IPS-18a (cell line): ENCODE results near the gene BSN.

ENCODE experiments used
- H3K27ac ChIP-seq: one replicate; pipeline ENCODE4 v1.5.1; 2013; ENCODE audit warnings: low read length
- H3K27me3 ChIP-seq: one replicate; pipeline ENCODE4 v1.6.1; 2013; ENCODE audit warnings: mild to moderate bottlenecking, low read length; ENCODE audit not compliant: control insufficient read depth, insufficient read depth
- H3K36me3 ChIP-seq: one replicate; pipeline ENCODE4 v1.6.1; 2013; ENCODE audit warnings: low read depth, low read length; ENCODE audit not compliant: control insufficient read depth
- H3K4me1 ChIP-seq: one replicate; pipeline ENCODE4 v1.6.1; 2013; ENCODE audit warnings: low read depth, low read length; ENCODE audit not compliant: control insufficient read depth
- H3K4me3 ChIP-seq: one replicate; pipeline ENCODE4 v1.5.1; 2013; ENCODE audit warnings: low read length
- H3K9ac ChIP-seq: one replicate; pipeline ENCODE4 v1.6.1; 2013; ENCODE audit warnings: mild to moderate bottlenecking, low read length, moderate library complexity
- H3K9me3 ChIP-seq: one replicate; pipeline ENCODE4 v1.6.1; 2013; ENCODE audit warnings: low read depth, low read length; ENCODE audit not compliant: control insufficient read depth

The BSN gene

GRCh38 chr3:49553692-49554632 lies at the start of gene BSN:
Gene BSN, plus strand, starts transcription at chr3:49554477. Its CDS starts 126 bp downstream, at chr3:49554603.
- Histone ChIP-seq H3K9ac (peak within 1 kb of the TSS; percentile 78), H3K36me3 (no peaks in the 10 kb centered on the region), H3K27me3 (peaks cover 14% of the 10 kb centered on the region), H3K27ac (no peak within 1 kb of the TSS), H3K4me3 (peak within 1 kb of the TSS; percentile 95), H3K4me1 (peaks cover 11% of the 10 kb centered on the region), H3K9me3 (no peaks in the 10 kb centered on the region)

- H3K9me3 ChIP-seq = no peaks in the 10 kb centered on the region
- no peaks in the 10 kb centered on the region for H3K27me3 ChIP-seq
- no peak overlapping the region for H3K4me3 ChIP-seq
- H3K36me3 ChIP-seq = peaks cover 17% of the 10 kb centered on the region
- no peak overlapping the region for H3K27ac ChIP-seq
- no peaks in the 10 kb centered on the region for H3K4me1 ChIP-seq
- no peak overlapping the region for H3K9ac ChIP-seq
Measured at GRCh38 chr3:49506906-49507305, 47.4 kb upstream of the BSN start.

- H3K9ac ChIP-seq = no peak overlapping the region
- no peak overlapping the region for H3K27ac ChIP-seq
- no peaks in the 10 kb centered on the region for H3K27me3 ChIP-seq
- H3K4me1 ChIP-seq = no peaks in the 10 kb centered on the region
- peaks cover 28% of the 10 kb centered on the region for H3K36me3 ChIP-seq
- no peak overlapping the region for H3K4me3 ChIP-seq
- H3K9me3 ChIP-seq = no peaks in the 10 kb centered on the region
Measured at GRCh38 chr3:49509028-49509561, 45.2 kb upstream of the BSN start.

- Histone ChIP-seq H3K27ac (no peak overlapping the region), H3K36me3 (peaks cover 28% of the 10 kb centered on the region), H3K9ac (no peak overlapping the region), H3K4me1 (no peaks in the 10 kb centered on the region), H3K27me3 (no peaks in the 10 kb centered on the region), H3K9me3 (no peaks in the 10 kb centered on the region), H3K4me3 (no peak overlapping the region)
Measured at GRCh38 chr3:49511639-49512038, 42.6 kb upstream of the BSN start.

- Histone ChIP-seq H3K27me3 (no peaks in the 10 kb centered on the region), H3K4me1 (no peaks in the 10 kb centered on the region), H3K9me3 (no peaks in the 10 kb centered on the region), H3K9ac (no peak overlapping the region), H3K4me3 (no peak overlapping the region), H3K27ac (no peak overlapping the region), H3K36me3 (peaks cover 36% of the 10 kb centered on the region)
Measured at GRCh38 chr3:49512781-49513355, 41.4 kb upstream of the BSN start.

GRCh38 chr3:49513494-49514124 lies 40.7 kb upstream of the BSN start:
- no peak overlapping the region for H3K9ac ChIP-seq
- no peak overlapping the region for H3K27ac ChIP-seq
- H3K4me1 ChIP-seq = no peaks in the 10 kb centered on the region
- H3K4me3 ChIP-seq = no peak overlapping the region
- no peaks in the 10 kb centered on the region for H3K27me3 ChIP-seq
- H3K36me3 ChIP-seq = peaks cover 38% of the 10 kb centered on the region
- H3K9me3 ChIP-seq = no peaks in the 10 kb centered on the region

- Histone ChIP-seq H3K4me3 (no peak overlapping the region), H3K27me3 (no peaks in the 10 kb centered on the region), H3K9ac (no peak overlapping the region), H3K36me3 (peaks cover 21% of the 10 kb centered on the region), H3K9me3 (no peaks in the 10 kb centered on the region), H3K4me1 (no peaks in the 10 kb centered on the region), H3K27ac (no peak overlapping the region)
Measured at GRCh38 chr3:49518016-49518415, 36.3 kb upstream of the BSN start.

- Histone ChIP-seq H3K9ac (no peak overlapping the region), H3K9me3 (no peaks in the 10 kb centered on the region), H3K27ac (no peak overlapping the region), H3K27me3 (no peaks in the 10 kb centered on the region), H3K4me1 (no peaks in the 10 kb centered on the region), H3K4me3 (no peak overlapping the region), H3K36me3 (peaks cover 18% of the 10 kb centered on the region)
Measured at GRCh38 chr3:49518441-49518840, 35.8 kb upstream of the BSN start.

- Histone ChIP-seq H3K4me1 (no peaks in the 10 kb centered on the region), H3K4me3 (no peak overlapping the region), H3K27me3 (no peaks in the 10 kb centered on the region), H3K36me3 (peaks cover 13% of the 10 kb centered on the region), H3K9me3 (no peaks in the 10 kb centered on the region), H3K9ac (no peak overlapping the region), H3K27ac (no peak overlapping the region)
Measured at GRCh38 chr3:49519296-49519695, 35.0 kb upstream of the BSN start.

GRCh38 chr3:49519916-49520385 lies 34.3 kb upstream of the BSN start:
- H3K9ac ChIP-seq = no peak overlapping the region
- H3K9me3 ChIP-seq = no peaks in the 10 kb centered on the region
- H3K36me3 ChIP-seq = peaks cover 13% of the 10 kb centered on the region
- no peak overlapping the region for H3K4me3 ChIP-seq
- H3K27me3 ChIP-seq = no peaks in the 10 kb centered on the region
- H3K27ac ChIP-seq = no peak overlapping the region
- no peaks in the 10 kb centered on the region for H3K4me1 ChIP-seq
